HCT116 (cell line): Measurements from ENCODE around the gene RAB37. TPM values are rescaled to one million over a fixed set of nuclear protein-coding genes. Genes with fewer than 3 reads are reported as not detected.

Experiments
- ATAC-seq: fragments of 200-7000 bp; cut with Tn5 transposase; 2 replicates; pipeline ENCODE4 v1.9.1; 2020; ENCODE audit warnings: mild to moderate bottlenecking, moderate library complexity
- BruUV-seq: library from RNA; stranded (reverse); fragments of 400-500 nt; replicated peaks from 2 replicates; lab custom pipeline; 2021; lab: Mats Ljungman, UMichigan
- CTCF ChIA-PET: fragments of 300-600 bp; sonication (Branson Sonifier 250); formaldehyde crosslinking; loops from one replicate; lab custom pipeline; 2021; ENCODE audit warnings: antibody characterized with exemption; lab: Charles Lee
- POLR2A ChIA-PET: fragments of 300-600, 350-600 bp; sonication (Branson Sonifier 250); formaldehyde crosslinking; loops from one replicate; lab custom pipeline; 2021; ENCODE audit warnings: antibody characterized with exemption; lab: Charles Lee
- RAD21 ChIA-PET, 2 experiments: fragments of 300-600 bp; sonication (Branson Sonifier 250); formaldehyde crosslinking; loops; one replicate each; lab custom pipeline; 2023; ENCODE audit warnings: low total read pairs in 2 of 2; ENCODE audit not compliant: uncharacterized antibody in 2 of 2, unreplicated experiment in 2 of 2, low non-redundant PET in 1 of 2; lab: Charles Lee
- DNase-seq: peaks from one replicate; pipeline ENCODE4 v3.0.0-alpha.2; 2010; ENCODE audit warnings: low read depth, low spot score
- H2AFZ ChIP-seq: fragments of 200-600 bp; shearing (Covaris generic), sonication (generic); 2 replicates; pipeline ENCODE4 v1.6.1; 2017; ENCODE audit warnings: low read depth, mixed run types, mixed read lengths, antibody characterized with exemption, low read length; ENCODE audit not compliant: poor library complexity, severe bottlenecking
- H3K27ac ChIP-seq: 2 replicates; pipeline ENCODE4 v1.5.1; 2012; ENCODE audit warnings: low read depth, low read length
- H3K27me3 ChIP-seq: fragments of 200-600 bp; sonication (generic); 2 replicates; pipeline ENCODE4 v1.6.1; 2016; ENCODE audit warnings: mixed run types, low read length, mixed read lengths; ENCODE audit not compliant: insufficient read depth
- H3K36me3 ChIP-seq, 2 experiments: fragments of 200-500 bp in 1 of 2; fragments of 200-600 bp in 1 of 2; sonication (Bioruptor generic) in 1 of 2; sonication (generic) in 1 of 2; 2 replicates each; pipeline versions ENCODE4 v1.5.1 to v1.6.1; 2014 to 2016; ENCODE audit warnings: low read length in 2 of 2, inconsistent platforms in 1 of 2, mixed read lengths in 1 of 2, mixed run types in 1 of 2; ENCODE audit not compliant: insufficient read depth in 2 of 2, control insufficient read depth in 1 of 2
- H3K4me1 ChIP-seq, 2 experiments: fragments of 200-600 bp in 1 of 2; sonication (generic) in 1 of 2; 2 replicates each; pipeline versions ENCODE4 v1.5.1 to v1.6.1; 2012 to 2017; ENCODE audit warnings: low read length in 2 of 2, inconsistent platforms in 1 of 2, mild to moderate bottlenecking in 1 of 2, mixed read lengths in 1 of 2, mixed run types in 1 of 2, moderate library complexity in 1 of 2; ENCODE audit not compliant: insufficient read depth in 2 of 2, control insufficient read depth in 1 of 2
- H3K4me2 ChIP-seq: fragments of 200-600 bp; sonication (generic); 2 replicates; pipeline ENCODE4 v1.6.1; 2017; ENCODE audit warnings: mixed run types, low read length, mixed read lengths
- H3K4me3 ChIP-seq, 2 experiments: fragments of 200-600 bp in 1 of 2; sonication (generic) in 1 of 2; replicated peaks in 1 of 2; 2 replicates each; pipeline ENCODE4 v1.5.1; 2011 to 2016; ENCODE audit warnings: low read length in 2 of 2, control low read depth in 1 of 2, low read depth in 1 of 2, mild to moderate bottlenecking in 1 of 2, mixed read lengths in 1 of 2, mixed run types in 1 of 2
- H3K79me2 ChIP-seq: fragments of 200-600 bp; sonication (generic); 2 replicates; pipeline ENCODE4 v1.6.1; 2017; ENCODE audit warnings: mild to moderate bottlenecking, mixed run types, low read length, moderate library complexity, mixed read lengths; ENCODE audit not compliant: insufficient read depth
- H3K9ac ChIP-seq: fragments of 200-600 bp; sonication (generic); 2 replicates; pipeline ENCODE4 v1.6.1; 2016; ENCODE audit warnings: low read length, mixed read lengths
- H3K9me2 ChIP-seq: fragments of 200-600 bp; sonication (generic), shearing (Covaris generic); 2 replicates; pipeline ENCODE4 v1.6.1; 2017; ENCODE audit warnings: mixed run types, mild to moderate bottlenecking, moderate library complexity; ENCODE audit not compliant: insufficient read depth
- H3K9me3 ChIP-seq, 2 experiments: fragments of 200-500 bp in 1 of 2; fragments of 200-600 bp in 1 of 2; sonication (Bioruptor generic) in 1 of 2; sonication (generic) in 1 of 2; 2 replicates each; pipeline ENCODE4 v1.6.1; 2014 to 2017; ENCODE audit warnings: low read length in 2 of 2, mixed read lengths in 2 of 2, inconsistent platforms in 1 of 2, low read depth in 1 of 2, mild to moderate bottlenecking in 1 of 2, mixed run types in 1 of 2, moderate library complexity in 1 of 2; ENCODE audit not compliant: control insufficient read depth in 1 of 2, insufficient read depth in 1 of 2
- H4K20me1 ChIP-seq: fragments of 200-600 bp; sonication (generic), shearing (Covaris generic); 2 replicates; pipeline ENCODE4 v1.6.1; 2017; ENCODE audit warnings: mixed run types, mild to moderate bottlenecking, moderate library complexity; ENCODE audit not compliant: insufficient read depth
- CBX3 ChIP-seq: IDR thresholded peaks from 2 replicates; pipeline ENCODE4 v1.6.1; 2012; ENCODE audit warnings: low read depth
- CEBPB ChIP-seq: IDR thresholded peaks from 2 replicates; pipeline ENCODE4 v1.6.1; 2012; ENCODE audit warnings: low read depth
- EGR1 ChIP-seq: IDR thresholded peaks from 2 replicates; pipeline ENCODE4 v1.6.1; 2012; ENCODE audit warnings: low read depth
- EZH2 ChIP-seq: fragments of 200-600 bp; sonication (generic); IDR thresholded peaks from 2 replicates; pipeline ENCODE4 v1.6.1; 2017; ENCODE audit warnings: antibody characterized with exemption, mixed run types
- EZH2phosphoT487 ChIP-seq: fragments of 200-600 bp; IDR thresholded peaks from 2 replicates; pipeline ENCODE4 v1.6.1; 2018; ENCODE audit warnings: antibody characterized with exemption, borderline replicate concordance
- FOSL1 ChIP-seq: IDR thresholded peaks from 2 replicates; pipeline ENCODE4 v1.6.1; 2012; ENCODE audit warnings: low read depth
- JUND ChIP-seq: IDR thresholded peaks from 2 replicates; pipeline ENCODE4 v1.6.1; 2012
- POLR2AphosphoS5 ChIP-seq: IDR thresholded peaks from 2 replicates; pipeline ENCODE4 v1.6.1; 2011; ENCODE audit warnings: mild to moderate bottlenecking, low read depth, low read length, moderate library complexity
- SIN3A ChIP-seq: IDR thresholded peaks from 2 replicates; pipeline ENCODE4 v1.6.1; 2012; ENCODE audit warnings: low read depth
- SP1 ChIP-seq: IDR thresholded peaks from 2 replicates; pipeline ENCODE4 v1.6.1; 2012; ENCODE audit warnings: low read depth
- SRF ChIP-seq: IDR thresholded peaks from 2 replicates; pipeline ENCODE4 v1.6.1; 2012; ENCODE audit warnings: low read depth
- TCF7L2 ChIP-seq: IDR thresholded peaks from 2 replicates; pipeline ENCODE4 v1.7.0; 2011; ENCODE audit warnings: borderline replicate concordance, inconsistent platforms; ENCODE audit not compliant: insufficient read depth, insufficient read length; ENCODE audit errors: extremely low read depth
- YY1 ChIP-seq: IDR thresholded peaks from 2 replicates; pipeline ENCODE4 v1.6.1; 2011; ENCODE audit warnings: low read length, low read depth, moderate library complexity, mild to moderate bottlenecking; ENCODE audit not compliant: insufficient replicate concordance; ENCODE audit errors: extremely low read depth
- ZFX ChIP-seq: fragments of 450-650 bp; IDR thresholded peaks from 2 replicates; pipeline ENCODE4 v1.6.1; 2017
- intact Hi-C: fragments of 100-400 bp; cut with micrococcal nuclease; formaldehyde crosslinking; loops from 2 replicates; pipeline ENCODE4 v1.10.0; 2022
- total RNA-seq: library from RNA; stranded (reverse); gene quantifications from one replicate; pipeline ENCODE4 v1.2.1, GENCODE V29; 2021; ENCODE audit not compliant: unreplicated experiment
- TF ChIP-seq, protein P1 (sequence below): IDR thresholded peaks from 2 replicates; pipeline ENCODE4 v1.6.1; 2011; ENCODE audit warnings: mild to moderate bottlenecking, low read length, moderate library complexity; ENCODE audit not compliant: insufficient replicate concordance; ENCODE audit errors: extremely low read depth
- TF ChIP-seq, protein P2 (sequence below): IDR thresholded peaks from 2 replicates; pipeline ENCODE4 v1.6.1; 2012
- TF ChIP-seq, protein P3 (sequence below): IDR thresholded peaks from 2 replicates; pipeline ENCODE4 v1.6.1; 2012; ENCODE audit warnings: low read depth

RAB37 gene
- total RNA-seq, 1 experiment from 2014 or later: 8.2 TPM

DNA sequence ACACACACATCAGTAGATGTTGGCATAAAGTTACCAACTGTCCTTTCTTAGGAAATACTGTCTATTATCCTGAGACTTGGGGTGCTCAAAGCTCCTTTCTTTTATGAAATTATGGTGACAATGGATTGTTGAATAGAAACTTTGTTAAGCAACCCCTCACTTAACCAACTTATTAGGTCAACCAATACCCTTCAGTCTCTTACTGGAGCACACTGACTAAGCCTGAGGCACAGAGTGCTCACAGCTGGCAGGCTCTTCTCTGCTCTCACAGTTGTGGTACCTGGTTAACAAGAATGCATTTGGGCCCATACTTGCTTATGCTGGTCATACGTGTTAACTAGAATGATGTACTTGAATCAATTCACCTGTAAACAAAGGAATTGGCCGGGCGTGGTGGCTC lies 49.2 kb upstream of the RAB37 start:
- Histone ChIP-seq H4K20me1 (no peaks in the 10 kb centered on the region), H3K9ac (no peak overlapping the region), H3K27ac (no peak overlapping the region), H3K4me3 (no peak overlapping the region), H3K36me3 (no peaks in the 10 kb centered on the region)
- no peak for TF ChIP-seq EZH2phosphoT487
- no peak for TF ChIP-seq SP1
- TF ChIP-seq CBX3: no peak
- TF ChIP-seq, protein P1, sequence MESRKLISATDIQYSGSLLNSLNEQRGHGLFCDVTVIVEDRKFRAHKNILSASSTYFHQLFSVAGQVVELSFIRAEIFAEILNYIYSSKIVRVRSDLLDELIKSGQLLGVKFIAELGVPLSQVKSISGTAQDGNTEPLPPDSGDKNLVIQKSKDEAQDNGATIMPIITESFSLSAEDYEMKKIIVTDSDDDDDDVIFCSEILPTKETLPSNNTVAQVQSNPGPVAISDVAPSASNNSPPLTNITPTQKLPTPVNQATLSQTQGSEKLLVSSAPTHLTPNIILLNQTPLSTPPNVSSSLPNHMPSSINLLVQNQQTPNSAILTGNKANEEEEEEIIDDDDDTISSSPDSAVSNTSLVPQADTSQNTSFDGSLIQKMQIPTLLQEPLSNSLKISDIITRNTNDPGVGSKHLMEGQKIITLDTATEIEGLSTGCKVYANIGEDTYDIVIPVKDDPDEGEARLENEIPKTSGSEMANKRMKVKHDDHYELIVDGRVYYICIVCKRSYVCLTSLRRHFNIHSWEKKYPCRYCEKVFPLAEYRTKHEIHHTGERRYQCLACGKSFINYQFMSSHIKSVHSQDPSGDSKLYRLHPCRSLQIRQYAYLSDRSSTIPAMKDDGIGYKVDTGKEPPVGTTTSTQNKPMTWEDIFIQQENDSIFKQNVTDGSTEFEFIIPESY: no peak
- TF ChIP-seq SRF: no peak
- TF ChIP-seq ZFX: no peak
- TF ChIP-seq EGR1: no peak
- TF ChIP-seq POLR2AphosphoS5: no peak
- TF ChIP-seq TCF7L2: no peak
- no peak for TF ChIP-seq YY1
- TF ChIP-seq, protein P2, sequence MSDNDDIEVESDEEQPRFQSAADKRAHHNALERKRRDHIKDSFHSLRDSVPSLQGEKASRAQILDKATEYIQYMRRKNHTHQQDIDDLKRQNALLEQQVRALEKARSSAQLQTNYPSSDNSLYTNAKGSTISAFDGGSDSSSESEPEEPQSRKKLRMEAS: no peak
- TF ChIP-seq SIN3A: no peak
- no peak for TF ChIP-seq EZH2
- TF ChIP-seq JUND: no peak
- TF ChIP-seq, protein P3, sequence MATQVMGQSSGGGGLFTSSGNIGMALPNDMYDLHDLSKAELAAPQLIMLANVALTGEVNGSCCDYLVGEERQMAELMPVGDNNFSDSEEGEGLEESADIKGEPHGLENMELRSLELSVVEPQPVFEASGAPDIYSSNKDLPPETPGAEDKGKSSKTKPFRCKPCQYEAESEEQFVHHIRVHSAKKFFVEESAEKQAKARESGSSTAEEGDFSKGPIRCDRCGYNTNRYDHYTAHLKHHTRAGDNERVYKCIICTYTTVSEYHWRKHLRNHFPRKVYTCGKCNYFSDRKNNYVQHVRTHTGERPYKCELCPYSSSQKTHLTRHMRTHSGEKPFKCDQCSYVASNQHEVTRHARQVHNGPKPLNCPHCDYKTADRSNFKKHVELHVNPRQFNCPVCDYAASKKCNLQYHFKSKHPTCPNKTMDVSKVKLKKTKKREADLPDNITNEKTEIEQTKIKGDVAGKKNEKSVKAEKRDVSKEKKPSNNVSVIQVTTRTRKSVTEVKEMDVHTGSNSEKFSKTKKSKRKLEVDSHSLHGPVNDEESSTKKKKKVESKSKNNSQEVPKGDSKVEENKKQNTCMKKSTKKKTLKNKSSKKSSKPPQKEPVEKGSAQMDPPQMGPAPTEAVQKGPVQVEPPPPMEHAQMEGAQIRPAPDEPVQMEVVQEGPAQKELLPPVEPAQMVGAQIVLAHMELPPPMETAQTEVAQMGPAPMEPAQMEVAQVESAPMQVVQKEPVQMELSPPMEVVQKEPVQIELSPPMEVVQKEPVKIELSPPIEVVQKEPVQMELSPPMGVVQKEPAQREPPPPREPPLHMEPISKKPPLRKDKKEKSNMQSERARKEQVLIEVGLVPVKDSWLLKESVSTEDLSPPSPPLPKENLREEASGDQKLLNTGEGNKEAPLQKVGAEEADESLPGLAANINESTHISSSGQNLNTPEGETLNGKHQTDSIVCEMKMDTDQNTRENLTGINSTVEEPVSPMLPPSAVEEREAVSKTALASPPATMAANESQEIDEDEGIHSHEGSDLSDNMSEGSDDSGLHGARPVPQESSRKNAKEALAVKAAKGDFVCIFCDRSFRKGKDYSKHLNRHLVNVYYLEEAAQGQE: no peak
- TF ChIP-seq FOSL1: no peak
- no peak for TF ChIP-seq CEBPB
- TF ChIP-seq, all 23 proteins: peak for 0
- POLR2A ChIA-PET: no interaction called here
- Histone ChIP-seq H3K4me2 (no peak overlapping the region), H3K4me1 (no peaks in the 10 kb centered on the region), H3K27me3 (peaks cover 19% of the 10 kb centered on the region), H3K9me3 (no peaks in the 10 kb centered on the region), H3K79me2 (no peaks in the 10 kb centered on the region), H2AFZ (no peak overlapping the region), H3K9me2 (no peaks in the 10 kb centered on the region)
- ATAC-seq (no peak), DNase-seq (no peak)
- no TSS peak for BruUV-seq
- CTCF ChIA-PET: interaction anchor here (2.1 kb wide), 2 partner anchors 30 to 50 kb away, joined by 8 read pairs; partner anchors contain the start of gene RAB37
- intact Hi-C loops: no loop called here
- RAD21 ChIA-PET: no interaction called here
